K562 (cell line): ENCODE measurements around the gene SPG21. TPM values are rescaled to one million over a fixed set of nuclear protein-coding genes. Genes with fewer than 3 reads are reported as not detected.
"Not testable (repeated sequence)": the region's sequence is repeated elsewhere in the genome, so short reads cannot be mapped to it uniquely, and the experiment has no call there.

Experiments
- ATAC-seq: fragments of 200-7000 bp; cut with Tn5 transposase; 3 replicates; pipeline ENCODE4 v1.9.1; 2020; ENCODE audit warnings: moderate library complexity
- BruUV-seq: library from RNA; stranded (reverse); fragments of 400-500 nt; replicated peaks from 2 replicates; lab custom pipeline; 2021; lab: Mats Ljungman, UMichigan
- CTCF ChIA-PET: fragments of 300-600 bp; formaldehyde crosslinking; extraction: SDS; loops from one replicate; lab custom pipeline; 2021; ENCODE audit warnings: low intra/inter-chr PET ratio; lab: Yijun Ruan, JAX
- POLR2A ChIA-PET: fragments of 300-600, 350-650 bp; sonication (Branson Sonifier 250); formaldehyde crosslinking; extraction: SDS; loops from one replicate; lab custom pipeline; 2021; ENCODE audit warnings: antibody characterized with exemption, inconsistent platforms; lab: Yijun Ruan, JAX
- DNase-seq, 4 experiments: peaks; one replicate each; pipeline versions ENCODE4 v3.0.0 to v3.0.0-alpha.2; 2011 to 2018; ENCODE audit warnings: low spot score in 3 of 4, mixed read lengths in 3 of 4; ENCODE audit errors: extremely low read depth in 1 of 4
- FAIRE-seq: peaks from 2 replicates; lab custom pipeline; 2011; peaks lifted over from hg19 to GRCh38; lab: Jason Lieb, UNC
- H2AFZ ChIP-seq: 2 replicates; pipeline ENCODE4 v1.6.0; 2011; ENCODE audit warnings: low read depth, low read length, control low read depth, inconsistent platforms
- H3K27ac ChIP-seq: fragments of 200-600 bp; 3 replicates; pipeline ENCODE4 v1.8.0; 2011; ENCODE audit warnings: low read depth, mild to moderate bottlenecking, control low read depth, inconsistent platforms, low read length, moderate library complexity, mixed read lengths; ENCODE audit errors: extremely low read depth
- H3K27me3 ChIP-seq, 2 experiments: fragments of 300-600 bp in 1 of 2; 2 replicates in 1 of 2; 3 replicates in 1 of 2; pipeline versions ENCODE4 v1.6.0 to v1.8.0; 2011; ENCODE audit warnings: inconsistent platforms in 2 of 2, low read length in 2 of 2, mild to moderate bottlenecking in 1 of 2, mixed read lengths in 1 of 2, moderate library complexity in 1 of 2; ENCODE audit not compliant: control insufficient read depth in 2 of 2, insufficient read depth in 2 of 2
- H3K36me3 ChIP-seq: fragments of 300-600 bp; 3 replicates; pipeline ENCODE4 v1.8.0; 2011; ENCODE audit warnings: mild to moderate bottlenecking, low read length, inconsistent platforms; ENCODE audit not compliant: control insufficient read depth, insufficient read depth
- H3K4me1 ChIP-seq, 2 experiments: fragments of 200-600 bp in 1 of 2; replicated peaks in 1 of 2; 2 replicates in 1 of 2; 3 replicates in 1 of 2; pipeline versions ENCODE4 v1.5.1 to v1.8.0; 2011; ENCODE audit warnings: inconsistent platforms in 2 of 2, low read length in 2 of 2, mild to moderate bottlenecking in 1 of 2, mixed read lengths in 1 of 2, moderate library complexity in 1 of 2; ENCODE audit not compliant: control insufficient read depth in 2 of 2, insufficient read depth in 2 of 2
- H3K4me2 ChIP-seq: 2 replicates; pipeline ENCODE4 v1.6.1; 2011; ENCODE audit warnings: low read length, control low read depth, inconsistent platforms, mixed read lengths; ENCODE audit not compliant: insufficient read depth
- H3K4me3 ChIP-seq: fragments of 200-600 bp; sonication (generic), shearing (Covaris generic); 2 replicates; pipeline ENCODE4 v1.5.1; 2016; ENCODE audit warnings: control low read depth, inconsistent platforms
- H3K79me2 ChIP-seq: fragments of 200-600 bp; 3 replicates; pipeline ENCODE4 v1.8.0; 2011; ENCODE audit warnings: low read length, inconsistent platforms; ENCODE audit not compliant: control insufficient read depth, insufficient read depth
- H3K9ac ChIP-seq, 2 experiments: 2 replicates each; pipeline versions ENCODE4 v1.6.0 to v1.6.1; 2011; ENCODE audit warnings: low read depth in 2 of 2, low read length in 2 of 2, control low read depth in 1 of 2, inconsistent platforms in 1 of 2, mild to moderate bottlenecking in 1 of 2, mixed read lengths in 1 of 2; ENCODE audit not compliant: insufficient read depth in 1 of 2
- H3K9me1 ChIP-seq: one replicate; pipeline ENCODE4 v1.6.0; 2011; ENCODE audit warnings: inconsistent platforms, mild to moderate bottlenecking, low read length, moderate library complexity; ENCODE audit not compliant: control insufficient read depth, insufficient read depth
- H3K9me3 ChIP-seq: replicated peaks from 2 replicates; pipeline ENCODE4 v1.5.1; 2011; ENCODE audit warnings: low read depth, low read length, inconsistent platforms; ENCODE audit not compliant: control insufficient read depth, insufficient read depth
- H4K20me1 ChIP-seq: replicated peaks from 2 replicates; pipeline ENCODE4 v1.6.1; 2011; ENCODE audit warnings: low read length, inconsistent platforms, mixed read lengths; ENCODE audit not compliant: control insufficient read depth, insufficient read depth
- C11orf30 ChIP-seq: fragments of 450-650 bp; IDR thresholded peaks from 2 replicates; pipeline ENCODE4 v1.6.1; 2016; ENCODE audit warnings: low read depth, mild to moderate bottlenecking
- CREM ChIP-seq: IDR thresholded peaks from 2 replicates; pipeline ENCODE4 v1.6.1; 2014; ENCODE audit warnings: antibody characterized with exemption, low read depth
- CUX1 ChIP-seq: fragments of 200-800 bp; sonication (Bioruptor generic); IDR thresholded peaks from 2 replicates; pipeline ENCODE4 v1.6.1; 2016; ENCODE audit warnings: missing genetic modification characterization, missing compliant biosample characterization
- ELF1 ChIP-seq: fragments of 200-800 bp; sonication (Bioruptor generic); IDR thresholded peaks from 2 replicates; pipeline ENCODE4 v1.6.1; 2016; ENCODE audit warnings: missing genetic modification characterization, missing compliant biosample characterization
- FOSL1 ChIP-seq: fragments of 200-800 bp; sonication (Bioruptor generic); conservative IDR thresholded peaks from 2 replicates; pipeline ENCODE4 v1.6.1; 2016; ENCODE audit warnings: missing genetic modification characterization, missing compliant biosample characterization
- MAFG ChIP-seq: fragments of 450-650 bp; conservative IDR thresholded peaks from 2 replicates; pipeline ENCODE4 v1.6.1; 2016; ENCODE audit warnings: missing genetic modification characterization, missing compliant biosample characterization
- MCM5 ChIP-seq: fragments of 450-650 bp; IDR thresholded peaks from 2 replicates; pipeline ENCODE4 v1.6.1; 2016; ENCODE audit warnings: low read depth
- MED1 ChIP-seq: sonication (generic); formaldehyde crosslinking; IDR thresholded peaks from 2 replicates; pipeline ENCODE4 v1.8.1; 2023; ENCODE audit warnings: missing genetic modification reagents, borderline replicate concordance
- NFE2 ChIP-seq: IDR thresholded peaks from 2 replicates; pipeline ENCODE4 v1.6.1; 2014; ENCODE audit warnings: antibody characterized with exemption, low read depth
- NR1H2 ChIP-seq: sonication (generic); formaldehyde crosslinking; IDR thresholded peaks from 2 replicates; pipeline ENCODE4 v1.4.0; 2020; ENCODE audit warnings: mild to moderate bottlenecking, missing genetic modification reagents
- RAD21 ChIP-seq, 2 experiments: fragments of 250-450 bp in 1 of 2; fragments of 450-650 bp in 1 of 2; sonication (Bioruptor Pico) in 1 of 2; formaldehyde crosslinking in 1 of 2; IDR thresholded peaks in 1 of 2; conservative IDR thresholded peaks in 1 of 2; 2 replicates each; pipeline versions ENCODE4 v1.4.0 to v1.8.0; 2020 to 2022; ENCODE audit warnings: mild to moderate bottlenecking in 2 of 2, moderate library complexity in 1 of 2
- ZNF316 ChIP-seq: fragments of 450-650 bp; IDR thresholded peaks from 2 replicates; pipeline ENCODE4 v1.6.1; 2016
- WGBS: fragments of 100-300 bp; shearing (Covaris generic); methylation state at CpG from one replicate; pipeline ENCODE4 v1.1.6; 2016; ENCODE audit warnings: low coverage, mixed read lengths; ENCODE audit not compliant: insufficient coverage; ENCODE audit errors: missing lambda C conversion rate; 5-methylcytosine and 5-hydroxymethylcytosine counted together
- in situ Hi-C: fragments of 300-500 bp; cut with MboI; formaldehyde crosslinking; loops from 4 replicates; pipeline ENCODE4 v1.15.0; 2018; ENCODE audit warnings: inconsistent platforms, mixed read lengths
- intact Hi-C: fragments of 100-400 bp; cut with micrococcal nuclease; formaldehyde crosslinking; loops from 2 replicates; pipeline ENCODE4 v1.14.2; 2022
- polyA plus RNA-seq, 8 experiments: library from polyadenylated mRNA; depleted of rRNA in 4 of 8; stranded (reverse) in 5 of 8; unstranded in 3 of 8; fragments of >200 nt; fragmentation: Nextera tagmentation in 2 of 8; fragmentation: Illumina TruSeq in 1 of 8; extraction: Ambion mirVana in 2 of 8; extraction: Trizol in 1 of 8; gene quantifications; 2 replicates each; pipeline versions ENCODE4 v1.2.1 to v1.2.3, GENCODE V29; 2011 to 2014; ENCODE audit warnings: inconsistent platforms in 1 of 8, missing spikeins in 1 of 8
- total RNA-seq, 7 experiments: library from RNA; depleted of rRNA in 6 of 7; stranded (reverse); fragments of >200 nt in 6 of 7; fragmentation: Illumina TruSeq in 2 of 7; extraction: Trizol in 2 of 7; gene quantifications; 2 replicates each; pipeline versions ENCODE4 v1.2.1 to v1.2.3, GENCODE V29; 2011 to 2021; ENCODE audit warnings: low replicate concordance in 1 of 7

Gene SPG21
- total and polyA plus RNA-seq, 9 of the 15 experiments (the other 6 are each of a cell fraction or from before 2014, with no cell fraction given) = 22.8 to 98.8 (median 65.1) TPM

- intact Hi-C loops, CTCF ChIA-PET, H3K4me2 ChIP-seq, H3K27me3 ChIP-seq, H3K9me1 ChIP-seq, H3K4me3 ChIP-seq, in situ Hi-C loops, H3K9ac ChIP-seq, H3K9me3 ChIP-seq, FAIRE-seq, H3K27ac ChIP-seq, H2AFZ ChIP-seq, BruUV-seq, ATAC-seq, DNase-seq, H4K20me1 ChIP-seq, H3K79me2 ChIP-seq, H3K4me1 ChIP-seq: not testable (repeated sequence)
- TF ChIP-seq ZNF316 (peak; percentile 65), MAFG (tag) (peak; percentile 60), C11orf30 (peak; percentile 32; the same call in 1 of the 2 replicates), NFE2 (0 out of 2 replicates have a peak, but pooled peaks have one; percentile 13)
- peaks cover 31% of the 10 kb centered on the region for H3K36me3 ChIP-seq
- POLR2A ChIA-PET = interaction anchor here (2.2 kb wide), 1 partner anchor 16 kb away, joined by 8 read pairs; no protein-coding TSS in a partner anchor
- WGBS = 78% methylated on average over 4 of the region's 4 CpGs
These were observed 21.5 kb upstream of the SPG21 start for GRCh38 chr15:65011198-65011597.

GRCh38 chr15:65008983-65009382, 19.3 kb upstream of the SPG21 start:
- BruUV-seq = no TSS peak
- Histone ChIP-seq H3K9me3 (peaks cover 8% of the 10 kb centered on the region), H3K9me1 (no peaks in the 10 kb centered on the region), H3K4me1 (no peaks in the 10 kb centered on the region), H3K4me2 (no peak overlapping the region), H3K4me3 (no peak overlapping the region), H3K36me3 (peaks cover 27% of the 10 kb centered on the region), H3K9ac (no peak overlapping the region), H3K27me3 (no peaks in the 10 kb centered on the region), H3K79me2 (no peaks in the 10 kb centered on the region), H4K20me1 (no peaks in the 10 kb centered on the region), H3K27ac (no peak overlapping the region), H2AFZ (no peak overlapping the region)
- DNase-seq = peak in 2 of 4 experiments; percentile 15 to 16
- peak; percentile 65 for ATAC-seq
- POLR2A ChIA-PET = interaction anchor here (0.5 to 1.3 kb wide), 8 partner anchors 8 to 370 kb away, joined by 3 to 5 read pairs (median 3); partner anchors contain the start of genes RNU5B-1 and SPG21
- in situ Hi-C loops (no loop called here), intact Hi-C loops (no loop called here)
- no peak for FAIRE-seq
- 52% methylated on average over 2 of the region's 2 CpGs for WGBS
- CTCF ChIA-PET = interaction anchor here (0.5 kb wide), 1 partner anchor 242 kb away, joined by 3 read pairs; no protein-coding TSS in a partner anchor
- TF ChIP-seq FOSL1 (tag) (no peak), CREM (no peak), CUX1 (no peak), MCM5 (no peak), RAD21 (CRISPR knock-in tag; conservative IDR thresholded peaks at IDR 0.05 in 1 of 2, IDR thresholded peaks at IDR 0.05 in 1 of 2) (peak in 1 of 2 experiments; percentile 46; a peak in 3 of 4 replicates), MED1 (CRISPR knock-in tag) (no peak), ELF1 (tag) (no peak), NR1H2 (no peak)
